ENCODE measurements around the gene PLEKHM3. TPM values are rescaled to one million over a fixed set of nuclear protein-coding genes. Genes with fewer than 3 reads are reported as not detected.

The PLEKHM3 gene
- total and polyA plus RNA-seq, 4 experiments from 2014 or later = 2.9 to 16.1 (median 9.3) TPM

DNA sequence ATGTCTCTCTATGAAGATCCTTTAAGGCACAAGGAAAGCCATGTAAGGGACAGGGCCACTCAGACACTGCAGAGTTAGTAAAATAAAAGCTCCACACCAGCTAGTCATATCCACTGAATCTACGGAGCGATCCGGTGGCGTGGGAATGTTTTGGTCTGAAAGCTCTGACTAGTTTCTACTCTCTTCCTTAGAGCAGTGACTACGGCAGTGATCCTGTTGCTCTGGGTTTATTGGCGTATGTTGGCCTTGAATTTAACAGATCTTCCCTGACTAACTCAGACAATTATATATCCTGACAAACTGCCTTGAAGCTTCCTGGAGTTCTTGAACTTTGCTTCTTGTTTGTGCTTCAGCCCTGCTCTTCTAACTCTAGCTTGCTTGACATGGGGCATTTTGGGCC is 140.3 kb downstream of the PLEKHM3 start:
- Mint-ChIP-seq H3K9me3 (no peaks in the 10 kb centered on the region), H3K4me3 (no peak overlapping the region), H3K4me1 (peaks cover 0 to 1% (median 0%) of the 10 kb centered on the region in 4 donors), H3K27me3 (no peaks in the 10 kb centered on the region), H3K27ac (no peak overlapping the region), H3K36me3 (peaks cover 4 to 5% of the 10 kb centered on the region in 2 donors)
- no peak overlapping the region for H3K27ac ChIP-seq (ENCODE audit: low read depth, low read length)
- no peaks in the 10 kb centered on the region for H3K9me3 ChIP-seq (ENCODE audit: control insufficient read depth in 1 of 2, low read length in 2 of 2)
- POLR2A ChIA-PET (ENCODE audit: partially characterized antibody) = no interaction called here
- no peak overlapping the region for H3K4me3 ChIP-seq (ENCODE audit: low read length in 2 of 2)
- intact Hi-C loops (cut with micrococcal nuclease) = no loop called here
- H3K36me3 ChIP-seq (ENCODE audit: insufficient read depth, low read length) = no peaks in the 10 kb centered on the region
- no peak for DNase-seq
- H3K27me3 ChIP-seq (ENCODE audit: insufficient read depth, low read length) = no peaks in the 10 kb centered on the region
- CTCF ChIA-PET (ENCODE audit: partially characterized antibody) = no interaction called here
- H3K4me1 ChIP-seq (ENCODE audit: insufficient read depth, low read length) = no peaks in the 10 kb centered on the region

DNA sequence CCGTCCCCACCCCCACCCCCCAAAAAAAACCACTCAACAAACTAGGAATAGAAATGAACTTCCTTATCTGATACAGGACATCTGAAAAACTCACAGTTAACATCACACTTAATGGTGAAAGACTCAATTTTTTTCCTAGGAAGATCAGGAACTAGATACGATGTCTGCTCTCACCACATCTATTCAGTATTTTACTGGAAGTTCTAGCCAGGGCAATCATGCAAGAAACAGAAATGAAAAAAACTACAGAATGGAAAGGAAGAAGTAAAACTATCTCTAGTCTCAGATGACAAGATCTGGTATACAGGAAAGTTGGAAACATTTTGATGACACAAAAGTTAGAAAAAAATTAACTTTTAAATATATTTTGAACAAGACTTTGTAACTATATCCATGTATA is 141.2 kb downstream of the PLEKHM3 start:
- Mint-ChIP-seq H3K27ac (no peak overlapping the region), H3K4me1 (peaks cover 0 to 1% (median 0%) of the 10 kb centered on the region in 4 donors), H3K27me3 (no peaks in the 10 kb centered on the region), H3K36me3 (peaks cover 4 to 5% of the 10 kb centered on the region in 2 donors), H3K4me3 (no peak overlapping the region), H3K9me3 (no peaks in the 10 kb centered on the region)
- Histone ChIP-seq H3K4me1 (ENCODE audit: insufficient read depth, low read length) (no peaks in the 10 kb centered on the region), H3K27ac (ENCODE audit: low read depth, low read length) (no peak overlapping the region), H3K4me3 (ENCODE audit: low read length in 2 of 2) (no peak overlapping the region), H3K27me3 (ENCODE audit: insufficient read depth, low read length) (no peaks in the 10 kb centered on the region), H3K36me3 (ENCODE audit: insufficient read depth, low read length) (no peaks in the 10 kb centered on the region), H3K9me3 (ENCODE audit: control insufficient read depth in 1 of 2, low read length in 2 of 2) (no peaks in the 10 kb centered on the region)
- ChIA-PET POLR2A (ENCODE audit: partially characterized antibody) (no interaction called here), CTCF (ENCODE audit: partially characterized antibody) (no interaction called here)
- DNase-seq = no peak
- intact Hi-C loops (cut with micrococcal nuclease) = no loop called here

DNA sequence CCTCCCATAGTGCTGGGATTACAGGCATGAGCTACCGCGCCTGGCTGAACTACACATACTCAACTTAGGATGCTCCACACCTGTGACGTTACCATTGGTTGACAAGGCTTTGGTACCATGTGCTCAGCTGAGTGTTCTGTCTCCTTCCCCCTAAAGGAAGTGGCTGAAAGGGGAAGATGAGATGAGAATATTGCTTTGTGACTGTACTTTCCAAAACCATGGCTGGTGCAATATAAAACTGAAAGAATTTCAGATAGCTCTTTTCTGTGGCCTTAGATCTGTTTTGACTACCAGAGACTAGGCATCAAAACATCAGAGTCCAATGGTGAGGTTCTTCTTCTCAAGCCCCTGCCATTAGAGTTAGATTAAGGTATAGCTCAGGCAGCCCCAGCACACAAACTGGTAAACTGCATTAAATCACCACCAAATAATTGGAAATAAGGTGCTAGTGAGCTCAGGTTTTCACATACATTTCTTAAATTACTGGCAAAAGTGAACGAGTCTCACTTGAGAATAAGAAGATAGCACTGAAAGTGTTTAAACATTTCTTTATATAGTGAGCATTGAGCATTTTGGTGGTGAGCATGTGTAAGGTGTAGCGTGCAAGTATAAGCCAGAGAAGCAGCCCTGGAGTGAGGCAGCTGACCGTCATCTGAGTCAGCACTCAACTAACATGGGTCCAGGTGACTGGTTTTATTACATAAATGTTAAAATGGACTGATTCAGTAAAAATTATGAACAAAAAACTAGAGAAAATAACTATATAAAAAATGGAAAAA is 142.1 kb downstream of the PLEKHM3 start:
- H3K27me3 ChIP-seq (ENCODE audit: insufficient read depth, low read length) = no peaks in the 10 kb centered on the region
- no peak overlapping the region for H3K4me3 ChIP-seq (ENCODE audit: low read length in 2 of 2)
- no peak for DNase-seq
- ChIA-PET POLR2A (ENCODE audit: partially characterized antibody) (no interaction called here), CTCF (ENCODE audit: partially characterized antibody) (interaction anchor here (1.1 kb wide), 1 partner anchor 12 kb away, joined by 3 read pairs; no protein-coding TSS in a partner anchor)
- Mint-ChIP-seq H3K27ac (no peak overlapping the region), H3K27me3 (no peaks in the 10 kb centered on the region), H3K4me3 (no peak overlapping the region), H3K9me3 (no peaks in the 10 kb centered on the region), H3K36me3 (peaks cover 4 to 5% of the 10 kb centered on the region in 2 donors), H3K4me1 (peaks cover 0 to 3% (median 0%) of the 10 kb centered on the region in 4 donors)
- no peaks in the 10 kb centered on the region for H3K9me3 ChIP-seq (ENCODE audit: control insufficient read depth in 1 of 2, low read length in 2 of 2)
- no peaks in the 10 kb centered on the region for H3K4me1 ChIP-seq (ENCODE audit: insufficient read depth, low read length)
- H3K27ac ChIP-seq (ENCODE audit: low read depth, low read length) = no peak overlapping the region
- intact Hi-C loops (cut with micrococcal nuclease) = no loop called here
- no peaks in the 10 kb centered on the region for H3K36me3 ChIP-seq (ENCODE audit: insufficient read depth, low read length)

DNA sequence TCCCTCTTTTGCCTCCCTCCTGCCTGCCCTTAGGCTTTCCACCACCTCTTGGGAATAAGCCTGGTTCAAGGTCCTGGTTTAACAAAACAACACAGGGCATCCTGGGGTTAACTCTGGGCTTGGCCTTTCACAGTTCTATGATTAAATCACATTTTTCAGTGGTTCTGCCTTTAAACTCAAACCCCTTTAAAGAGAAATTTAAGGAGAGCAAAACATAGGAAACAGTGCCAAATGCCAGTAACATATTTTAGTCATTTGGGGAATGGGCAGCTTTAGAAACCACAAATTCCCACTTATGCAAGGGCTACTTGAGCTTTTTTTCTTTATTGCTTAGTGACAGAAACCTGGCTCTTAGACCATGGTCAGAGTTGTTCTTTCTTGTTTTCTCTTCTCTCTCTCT is 143.4 kb downstream of the PLEKHM3 start:
- no peak for DNase-seq
- ChIA-PET CTCF (ENCODE audit: partially characterized antibody) (no interaction called here), POLR2A (ENCODE audit: partially characterized antibody) (no interaction called here)
- H3K9me3 ChIP-seq (ENCODE audit: control insufficient read depth in 1 of 2, low read length in 2 of 2) = no peaks in the 10 kb centered on the region
- no peaks in the 10 kb centered on the region for H3K4me1 ChIP-seq (ENCODE audit: insufficient read depth, low read length)
- H3K27me3 ChIP-seq (ENCODE audit: insufficient read depth, low read length) = no peaks in the 10 kb centered on the region
- intact Hi-C loops (cut with micrococcal nuclease) = no loop called here
- peaks cover 0 to 2% (median 0%) of the 10 kb centered on the region in 4 donors for H3K4me1 Mint-ChIP-seq
- H3K36me3 Mint-ChIP-seq = peaks cover 4 to 5% of the 10 kb centered on the region in 2 donors
- H3K4me3 Mint-ChIP-seq = no peak overlapping the region
- no peak overlapping the region for H3K27ac ChIP-seq (ENCODE audit: low read depth, low read length)
- H3K36me3 ChIP-seq (ENCODE audit: insufficient read depth, low read length) = no peaks in the 10 kb centered on the region
- no peak overlapping the region for H3K4me3 ChIP-seq (ENCODE audit: low read length in 2 of 2)
- H3K9me3 Mint-ChIP-seq = no peaks in the 10 kb centered on the region
- no peaks in the 10 kb centered on the region for H3K27me3 Mint-ChIP-seq
- no peak overlapping the region for H3K27ac Mint-ChIP-seq

DNA sequence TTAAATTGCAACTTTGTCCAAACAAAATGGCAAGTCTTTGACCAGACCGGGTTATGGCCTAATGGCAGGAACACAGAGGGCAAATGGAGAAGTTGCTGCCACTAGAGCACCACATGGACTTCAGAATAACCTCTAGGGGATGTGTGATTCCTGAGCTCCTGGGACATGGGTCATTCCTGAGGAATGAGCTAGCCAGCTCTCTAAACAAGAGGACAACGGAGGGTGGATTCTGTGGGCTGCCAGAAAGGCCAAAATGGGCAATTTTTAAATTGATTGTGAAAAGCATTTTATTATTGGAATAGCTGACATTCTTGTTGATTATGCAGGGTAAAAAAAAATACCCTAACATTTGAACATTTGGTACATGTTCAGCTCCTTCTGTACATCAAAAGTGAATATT is 145.8 kb downstream of the PLEKHM3 start:
- no peak for DNase-seq
- ChIA-PET CTCF (ENCODE audit: partially characterized antibody) (no interaction called here), POLR2A (ENCODE audit: partially characterized antibody) (no interaction called here)
- intact Hi-C loops (cut with micrococcal nuclease) = no loop called here
- Mint-ChIP-seq H3K4me3 (no peak overlapping the region), H3K36me3 (peaks cover 3 to 5% of the 10 kb centered on the region in 2 donors), H3K9me3 (no peaks in the 10 kb centered on the region), H3K27ac (peak overlapping the region in 1 of 7 donors; percentile 32), H3K27me3 (no peaks in the 10 kb centered on the region), H3K4me1 (peaks cover 0 to 2% (median 0%) of the 10 kb centered on the region in 4 donors)
- no peaks in the 10 kb centered on the region for H3K4me1 ChIP-seq (ENCODE audit: insufficient read depth, low read length)
- H3K27ac ChIP-seq (ENCODE audit: low read depth, low read length) = no peak overlapping the region
- no peak overlapping the region for H3K4me3 ChIP-seq (ENCODE audit: low read length in 2 of 2)
- no peaks in the 10 kb centered on the region for H3K9me3 ChIP-seq (ENCODE audit: control insufficient read depth in 1 of 2, low read length in 2 of 2)
- no peaks in the 10 kb centered on the region for H3K36me3 ChIP-seq (ENCODE audit: insufficient read depth, low read length)
- H3K27me3 ChIP-seq (ENCODE audit: insufficient read depth, low read length) = no peaks in the 10 kb centered on the region

DNA sequence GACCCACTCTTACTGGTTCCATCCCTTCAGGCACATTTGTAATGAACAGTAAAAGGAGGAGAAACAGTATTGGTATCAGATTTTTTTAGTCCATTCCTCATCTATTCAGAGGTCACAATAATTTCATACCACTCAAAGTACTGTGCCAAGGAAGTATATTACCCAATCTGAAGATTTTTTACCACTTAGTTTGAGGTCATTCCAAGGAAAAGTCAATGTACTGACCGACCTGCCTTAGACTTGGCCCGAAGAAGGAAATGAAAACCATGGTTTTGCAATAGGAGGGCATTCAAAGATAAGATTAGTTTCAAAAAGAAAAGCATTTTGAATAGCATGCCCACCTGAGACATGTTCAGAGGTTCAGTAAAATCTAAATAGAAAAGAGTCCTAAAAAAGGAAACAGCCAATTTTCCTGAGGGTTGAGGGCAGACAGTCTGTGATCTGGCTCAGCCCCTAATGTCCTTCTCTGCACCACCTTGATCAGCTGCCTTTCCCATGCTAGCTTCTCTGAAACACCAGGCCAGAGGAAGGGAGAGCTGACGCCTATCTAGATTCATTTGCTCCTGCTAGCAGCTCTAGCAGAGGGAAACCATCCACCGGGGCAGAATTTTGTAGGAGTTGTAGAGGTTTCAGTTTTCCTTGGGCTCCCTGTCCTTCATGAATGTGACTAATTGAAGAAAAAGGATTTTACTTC is 148.3 kb downstream of the PLEKHM3 start:
- POLR2A ChIA-PET (ENCODE audit: partially characterized antibody) = no interaction called here
- Histone ChIP-seq H3K4me1 (ENCODE audit: insufficient read depth, low read length) (no peaks in the 10 kb centered on the region), H3K36me3 (ENCODE audit: insufficient read depth, low read length) (no peaks in the 10 kb centered on the region), H3K4me3 (ENCODE audit: low read length in 2 of 2) (no peak overlapping the region), H3K27ac (ENCODE audit: low read depth, low read length) (no peak overlapping the region), H3K9me3 (ENCODE audit: control insufficient read depth in 1 of 2, low read length in 2 of 2) (no peaks in the 10 kb centered on the region), H3K27me3 (ENCODE audit: insufficient read depth, low read length) (no peaks in the 10 kb centered on the region)
- Mint-ChIP-seq H3K9me3 (peaks cover 0 to 2% (median 0%) of the 10 kb centered on the region in 8 donors), H3K4me3 (no peak overlapping the region), H3K27me3 (no peaks in the 10 kb centered on the region), H3K27ac (no peak overlapping the region), H3K4me1 (peaks cover 0 to 2% (median under 1%) of the 10 kb centered on the region in 4 donors), H3K36me3 (peaks cover 2 to 3% of the 10 kb centered on the region in 2 donors)
- no peak for DNase-seq
- intact Hi-C loops (cut with micrococcal nuclease) = no loop called here
- CTCF ChIA-PET (ENCODE audit: partially characterized antibody) = no interaction called here

DNA sequence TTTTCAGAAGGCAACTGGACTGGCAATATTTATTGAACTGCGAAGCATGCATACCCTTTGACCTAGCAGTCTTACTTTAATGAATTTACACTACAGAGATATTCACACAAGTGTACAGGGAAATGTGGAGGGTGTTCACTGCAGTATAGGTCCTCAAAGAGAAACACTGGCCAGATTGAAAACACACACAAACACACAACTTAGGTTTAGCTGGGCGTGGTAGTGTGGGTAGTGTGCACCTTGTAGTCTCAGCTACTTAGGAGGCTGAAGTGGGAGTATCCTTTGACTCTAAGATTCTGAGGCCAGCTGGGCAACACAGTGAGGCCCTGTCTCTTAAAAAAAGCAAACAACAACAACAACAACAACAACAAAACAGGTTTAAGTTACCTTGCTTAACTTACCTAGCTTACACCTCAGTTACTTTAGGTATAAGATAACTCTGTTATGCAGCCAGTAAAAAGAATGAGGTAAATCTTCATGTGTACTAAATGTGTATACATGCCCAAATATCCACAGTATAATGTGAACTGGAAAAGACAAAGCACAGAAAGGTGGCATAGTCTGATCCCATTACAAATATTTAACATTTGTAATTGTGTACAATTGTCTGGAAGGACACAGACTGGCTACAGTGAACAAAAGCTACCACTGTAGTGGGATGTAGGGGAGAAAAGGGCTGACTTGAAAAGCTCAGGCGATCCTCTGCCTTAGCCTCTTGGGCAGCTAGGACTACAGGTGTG is 149.7 kb downstream of the PLEKHM3 start:
- Mint-ChIP-seq H3K36me3 (peaks cover 0 to 3% of the 10 kb centered on the region in 2 donors), H3K9me3 (peaks cover 0 to 2% (median 0%) of the 10 kb centered on the region in 8 donors), H3K27me3 (no peaks in the 10 kb centered on the region), H3K27ac (no peak overlapping the region), H3K4me1 (peaks cover 0 to 2% (median under 1%) of the 10 kb centered on the region in 4 donors), H3K4me3 (no peak overlapping the region)
- Histone ChIP-seq H3K4me3 (ENCODE audit: low read length in 2 of 2) (no peak overlapping the region), H3K27me3 (ENCODE audit: insufficient read depth, low read length) (no peaks in the 10 kb centered on the region), H3K36me3 (ENCODE audit: insufficient read depth, low read length) (no peaks in the 10 kb centered on the region), H3K9me3 (ENCODE audit: control insufficient read depth in 1 of 2, low read length in 2 of 2) (no peaks in the 10 kb centered on the region), H3K27ac (ENCODE audit: low read depth, low read length) (no peak overlapping the region), H3K4me1 (ENCODE audit: insufficient read depth, low read length) (no peaks in the 10 kb centered on the region)
- DNase-seq = no peak
- CTCF ChIA-PET (ENCODE audit: partially characterized antibody) = interaction anchor here (0.8 kb wide), 1 partner anchor 30 kb away, joined by 3 read pairs; no protein-coding TSS in a partner anchor
- intact Hi-C loops (cut with micrococcal nuclease) = no loop called here
- POLR2A ChIA-PET (ENCODE audit: partially characterized antibody) = no interaction called here

Measured in CD4-positive, alpha-beta memory T cell (primary cell).